ENCODE measurements around the gene C1QTNF1.
A peak's percentile ranks its signal among the peaks of the same experiment; 100 is the strongest.

C1QTNF1 gene

DNA sequence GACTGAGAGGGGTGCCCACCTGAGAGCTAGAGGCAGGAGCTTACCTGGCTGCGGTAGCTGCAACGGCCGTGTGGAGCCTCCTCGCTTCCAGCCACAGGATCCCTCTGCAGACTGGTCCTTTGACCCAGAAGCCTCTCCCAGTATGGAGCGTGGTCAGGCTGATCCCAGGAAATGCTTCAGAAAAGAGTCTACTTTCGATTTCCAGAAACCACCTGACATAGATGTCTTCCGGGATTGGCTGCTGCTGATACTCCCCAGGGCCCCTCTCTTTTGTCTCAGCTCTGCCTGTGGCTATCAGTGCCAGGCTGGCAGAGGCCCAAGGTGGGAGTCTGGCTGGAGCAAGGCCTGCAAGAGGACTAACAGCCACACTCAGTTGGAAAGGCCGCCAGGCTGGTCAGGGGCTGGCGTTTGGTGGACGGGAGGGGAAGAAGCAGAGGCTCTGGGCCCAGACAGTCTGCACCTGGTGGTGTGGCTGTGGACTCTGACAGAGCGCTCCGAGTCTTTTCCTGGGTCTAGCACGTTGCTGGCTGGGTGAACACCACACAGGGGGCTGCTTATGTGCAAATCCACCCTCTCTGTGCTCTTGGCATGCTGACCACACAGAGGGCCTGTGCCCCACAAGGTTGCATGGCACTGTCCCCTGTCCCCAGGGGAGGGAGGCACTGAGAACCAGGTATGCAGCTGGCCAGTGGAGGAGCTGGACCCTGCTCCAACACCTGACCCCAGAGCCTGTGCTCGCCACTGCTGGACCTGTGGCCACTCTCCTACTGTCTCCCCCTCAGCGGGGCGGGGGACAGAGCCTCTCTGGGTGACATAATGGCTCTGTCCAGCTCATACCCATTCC is 44.0 kb upstream of the C1QTNF1 start, which contains the start of gene LGALS3BP:
Gene LGALS3BP, minus strand, starts transcription at position 144 of the 844 bp plus-strand sequence. CDS start 2,732 bp downstream, outside the sequence.
- in situ Hi-C loops (cut with HindIII; ENCODE audit: low sequenced_read_pairs): no loop called here
- TF ChIP-seq CTCF (IDR thresholded peaks at IDR 0.05; ENCODE audit: low read depth, low read length): no peak
- DNase-seq (ENCODE audit: low read depth, low spot score): peak; percentile 80
- peak within 1 kb of the TSS; percentile 44 for H3K4me3 ChIP-seq (ENCODE audit: low read depth, low read length)

DNA sequence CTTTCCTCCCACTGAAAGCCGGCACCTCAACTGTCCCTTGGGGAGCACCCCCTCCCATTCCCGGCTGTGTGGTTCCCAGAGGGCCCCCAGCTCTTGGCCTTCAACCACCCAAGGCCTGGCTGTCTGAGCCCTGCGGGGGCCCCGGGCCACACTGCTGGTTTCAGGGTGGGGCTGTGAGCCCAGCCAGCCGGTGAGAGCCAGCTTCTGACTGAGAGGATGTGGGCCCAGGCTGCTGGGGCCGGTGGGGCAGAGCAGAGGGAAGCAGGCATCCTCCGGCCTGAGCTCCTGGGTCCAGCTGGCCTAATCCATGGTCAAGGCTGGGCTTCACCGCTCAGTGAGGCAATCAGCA is 43.4 kb upstream of the C1QTNF1 start:
- no peak for DNase-seq (ENCODE audit: low read depth, low spot score)
- no peak for TF ChIP-seq CTCF (IDR thresholded peaks at IDR 0.05; ENCODE audit: low read depth, low read length)
- in situ Hi-C loops (cut with HindIII; ENCODE audit: low sequenced_read_pairs): no loop called here
- H3K4me3 ChIP-seq (ENCODE audit: low read depth, low read length): no peak overlapping the region

DNA sequence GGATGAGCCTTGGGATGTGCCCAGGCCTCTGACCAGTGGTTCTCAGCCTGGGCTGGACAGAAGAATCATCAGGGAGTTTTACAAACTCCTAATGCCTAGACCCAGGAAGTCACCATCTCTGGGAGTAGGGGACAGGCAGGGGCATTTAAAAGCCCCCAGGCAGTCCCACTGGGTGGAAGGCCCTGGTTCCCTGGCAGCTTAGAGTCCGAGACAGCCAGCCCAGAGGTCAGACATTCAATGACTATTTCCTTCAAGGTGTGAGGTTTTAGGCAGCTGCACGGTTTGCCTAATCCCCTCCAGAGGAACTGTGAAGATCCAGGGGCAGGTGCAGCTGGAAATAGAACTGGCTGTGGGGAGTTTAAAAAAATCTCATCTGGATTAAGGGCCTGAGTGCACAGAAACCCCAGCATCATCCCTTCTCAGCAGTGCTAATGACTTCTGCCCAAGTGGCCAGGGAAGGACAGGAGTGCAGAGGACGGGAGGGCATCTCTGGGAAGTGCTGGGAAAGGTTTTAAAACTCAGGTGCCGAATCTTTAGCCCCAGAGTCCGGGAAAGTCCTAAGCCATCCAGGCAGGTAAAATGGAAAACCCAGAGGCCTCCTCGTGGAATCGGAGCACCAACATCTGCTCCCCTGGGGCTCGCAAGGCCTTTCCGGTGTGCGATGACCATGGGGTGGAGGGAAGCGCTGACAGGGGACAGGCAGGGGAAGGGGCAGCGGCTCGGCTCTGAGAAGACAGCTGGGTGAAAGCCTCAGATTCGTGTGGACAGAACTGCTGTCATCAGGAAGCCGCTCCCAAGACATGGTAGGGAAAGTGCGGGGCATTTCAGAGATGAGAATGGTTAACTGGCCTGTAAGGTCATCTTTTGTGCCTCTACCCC is 42.7 kb upstream of the C1QTNF1 start:
- TF ChIP-seq CTCF (IDR thresholded peaks at IDR 0.05; ENCODE audit: low read depth, low read length): no peak
- H3K4me3 ChIP-seq (ENCODE audit: low read depth, low read length): no peak overlapping the region
- DNase-seq (ENCODE audit: low read depth, low spot score): no peak
- in situ Hi-C loops (cut with HindIII; ENCODE audit: low sequenced_read_pairs): no loop called here

GRCh38 chr17:78985395-78985794 is 38.6 kb upstream of the C1QTNF1 start:
- DNase-seq (ENCODE audit: low read depth, low spot score): no peak
- no peak overlapping the region for H3K4me3 ChIP-seq (ENCODE audit: low read depth, low read length)
- no peak for TF ChIP-seq CTCF (IDR thresholded peaks at IDR 0.05; ENCODE audit: low read depth, low read length)
- in situ Hi-C loops (cut with HindIII; ENCODE audit: low sequenced_read_pairs): no loop called here

GRCh38 chr17:78986048-78986648 is 37.8 kb upstream of the C1QTNF1 start:
- in situ Hi-C loops (cut with HindIII; ENCODE audit: low sequenced_read_pairs): no loop called here
- peak; percentile 47 for DNase-seq (ENCODE audit: low read depth, low spot score)
- H3K4me3 ChIP-seq (ENCODE audit: low read depth, low read length): peak overlapping the region; percentile 21
- peak; percentile 28 for TF ChIP-seq CTCF (IDR thresholded peaks at IDR 0.05; ENCODE audit: low read depth, low read length)

- no peak for TF ChIP-seq CTCF (IDR thresholded peaks at IDR 0.05; ENCODE audit: low read depth, low read length)
- peak overlapping the region; percentile 21 for H3K4me3 ChIP-seq (ENCODE audit: low read depth, low read length)
- DNase-seq (ENCODE audit: low read depth, low spot score): peak; percentile 60
- in situ Hi-C loops (cut with HindIII; ENCODE audit: low sequenced_read_pairs): no loop called here
Measured at GRCh38 chr17:78986649-78987328, 37.2 kb upstream of the C1QTNF1 start.
